ENCODE results near the gene MT3. TPM values are rescaled to one million over a fixed set of nuclear protein-coding genes. Genes with fewer than 3 reads are reported as not detected.

MT3 gene
- total and polyA plus RNA-seq, 2 of the 13 experiments (the other 11 are each of a cell fraction or from before 2014, with no cell fraction given), result not detected

DNA sequence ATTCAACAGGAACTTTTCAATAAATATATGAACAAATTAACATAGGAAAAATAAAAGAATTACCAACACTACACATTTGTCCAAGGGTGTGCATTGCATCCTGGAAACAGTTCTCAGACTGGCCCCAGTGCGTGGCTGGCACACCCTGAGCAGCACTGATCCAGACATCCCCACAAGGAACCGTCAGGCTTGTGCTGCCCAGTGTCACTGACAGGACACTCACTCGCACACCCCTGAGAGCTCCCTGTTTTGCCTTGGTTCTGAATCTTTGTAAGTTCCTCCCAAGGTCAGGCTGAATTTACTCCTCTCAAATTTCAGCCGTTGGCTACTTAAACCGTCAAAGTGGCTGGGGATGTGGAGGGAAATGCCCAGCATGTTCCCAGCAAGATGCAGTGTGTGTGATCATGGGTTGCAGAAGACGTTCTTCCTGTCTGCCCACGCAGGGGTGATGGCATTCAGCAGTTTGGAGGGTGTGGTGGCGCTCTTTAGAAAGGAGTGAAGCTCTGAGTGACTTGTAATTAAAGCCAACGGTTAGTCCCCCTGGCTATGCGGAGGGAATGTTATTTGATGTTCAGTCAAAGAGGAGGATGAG is 20.8 kb downstream of the MT3 start (continued):
- no peak for TF ChIP-seq PCBP1 (IDR thresholded peaks at IDR 0.05; ENCODE audit: borderline replicate concordance, low read depth, low read length)
- TF ChIP-seq TEAD3 (CRISPR knock-in tag; optimal IDR thresholded peaks at IDR 0.05; ENCODE audit: borderline replicate concordance), result peak; percentile 9
- TF ChIP-seq TRIM24 (CRISPR knock-in tag; IDR thresholded peaks at IDR 0.05), result no peak
- TF ChIP-seq MAFG (CRISPR knock-in tag; IDR thresholded peaks at IDR 0.05), result no peak
- TF ChIP-seq GPN1 (CRISPR knock-in tag; IDR thresholded peaks at IDR 0.05; ENCODE audit: borderline replicate concordance), result no peak
- TF ChIP-seq NR2C2 (CRISPR knock-in tag; IDR thresholded peaks at IDR 0.05; ENCODE audit: borderline replicate concordance), result no peak
- 0 out of 2 replicates have a peak, but pooled peaks have one; percentile 17 for TF ChIP-seq HOXA3 (CRISPR knock-in tag; IDR thresholded peaks at IDR 0.05)
- TF ChIP-seq FOXJ3 (CRISPR knock-in tag; IDR thresholded peaks at IDR 0.05; ENCODE audit: borderline replicate concordance), result no peak
- TF ChIP-seq KDM5B (CRISPR knock-in tag; IDR thresholded peaks at IDR 0.05; ENCODE audit: borderline replicate concordance), result no peak
- TF ChIP-seq, protein P1, sequence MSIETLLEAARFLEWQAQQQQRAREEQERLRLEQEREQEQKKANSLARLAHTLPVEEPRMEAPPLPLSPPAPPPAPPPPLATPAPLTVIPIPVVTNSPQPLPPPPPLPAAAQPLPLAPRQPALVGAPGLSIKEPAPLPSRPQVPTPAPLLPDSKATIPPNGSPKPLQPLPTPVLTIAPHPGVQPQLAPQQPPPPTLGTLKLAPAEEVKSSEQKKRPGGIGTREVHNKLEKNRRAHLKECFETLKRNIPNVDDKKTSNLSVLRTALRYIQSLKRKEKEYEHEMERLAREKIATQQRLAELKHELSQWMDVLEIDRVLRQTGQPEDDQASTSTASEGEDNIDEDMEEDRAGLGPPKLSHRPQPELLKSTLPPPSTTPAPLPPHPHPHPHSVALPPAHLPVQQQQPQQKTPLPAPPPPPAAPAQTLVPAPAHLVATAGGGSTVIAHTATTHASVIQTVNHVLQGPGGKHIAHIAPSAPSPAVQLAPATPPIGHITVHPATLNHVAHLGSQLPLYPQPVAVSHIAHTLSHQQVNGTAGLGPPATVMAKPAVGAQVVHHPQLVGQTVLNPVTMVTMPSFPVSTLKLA (IDR thresholded peaks at IDR 0.05), result no peak
- TF ChIP-seq HDAC6 (IDR thresholded peaks at IDR 0.05; ENCODE audit: low read depth, low read length), result no peak
- no peak for TF ChIP-seq ZNF644 (CRISPR knock-in tag; IDR thresholded peaks at IDR 0.05; ENCODE audit: low read depth)
- TF ChIP-seq GATAD2A (CRISPR knock-in tag; IDR thresholded peaks at IDR 0.05), result peak; percentile 26; the same call in 1 of the 2 replicates
- TF ChIP-seq ZNF563 (CRISPR knock-in tag; IDR thresholded peaks at IDR 0.05), result no peak
- TF ChIP-seq SMARCC2 (IDR thresholded peaks at IDR 0.05), result no peak
- TF ChIP-seq ZNF607 (CRISPR knock-in tag; IDR thresholded peaks at IDR 0.05; ENCODE audit: borderline replicate concordance), result no peak; the same call in 1 of the 2 replicates
- no peak for TF ChIP-seq ATF7 (IDR thresholded peaks at IDR 0.05)
- TF ChIP-seq ATF7 (CRISPR knock-in tag; IDR thresholded peaks at IDR 0.05), result peak; percentile 76; the same call in 1 of the 2 replicates
- TF ChIP-seq, protein P2, sequence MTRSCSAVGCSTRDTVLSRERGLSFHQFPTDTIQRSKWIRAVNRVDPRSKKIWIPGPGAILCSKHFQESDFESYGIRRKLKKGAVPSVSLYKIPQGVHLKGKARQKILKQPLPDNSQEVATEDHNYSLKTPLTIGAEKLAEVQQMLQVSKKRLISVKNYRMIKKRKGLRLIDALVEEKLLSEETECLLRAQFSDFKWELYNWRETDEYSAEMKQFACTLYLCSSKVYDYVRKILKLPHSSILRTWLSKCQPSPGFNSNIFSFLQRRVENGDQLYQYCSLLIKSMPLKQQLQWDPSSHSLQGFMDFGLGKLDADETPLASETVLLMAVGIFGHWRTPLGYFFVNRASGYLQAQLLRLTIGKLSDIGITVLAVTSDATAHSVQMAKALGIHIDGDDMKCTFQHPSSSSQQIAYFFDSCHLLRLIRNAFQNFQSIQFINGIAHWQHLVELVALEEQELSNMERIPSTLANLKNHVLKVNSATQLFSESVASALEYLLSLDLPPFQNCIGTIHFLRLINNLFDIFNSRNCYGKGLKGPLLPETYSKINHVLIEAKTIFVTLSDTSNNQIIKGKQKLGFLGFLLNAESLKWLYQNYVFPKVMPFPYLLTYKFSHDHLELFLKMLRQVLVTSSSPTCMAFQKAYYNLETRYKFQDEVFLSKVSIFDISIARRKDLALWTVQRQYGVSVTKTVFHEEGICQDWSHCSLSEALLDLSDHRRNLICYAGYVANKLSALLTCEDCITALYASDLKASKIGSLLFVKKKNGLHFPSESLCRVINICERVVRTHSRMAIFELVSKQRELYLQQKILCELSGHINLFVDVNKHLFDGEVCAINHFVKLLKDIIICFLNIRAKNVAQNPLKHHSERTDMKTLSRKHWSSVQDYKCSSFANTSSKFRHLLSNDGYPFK (CRISPR knock-in tag; IDR thresholded peaks at IDR 0.05; ENCODE audit: borderline replicate concordance), result 0 out of 2 replicates have a peak, but pooled peaks have one; percentile 49
- TF ChIP-seq ZNF160 (CRISPR knock-in tag; IDR thresholded peaks at IDR 0.05), result no peak
- TF ChIP-seq, protein P3, sequence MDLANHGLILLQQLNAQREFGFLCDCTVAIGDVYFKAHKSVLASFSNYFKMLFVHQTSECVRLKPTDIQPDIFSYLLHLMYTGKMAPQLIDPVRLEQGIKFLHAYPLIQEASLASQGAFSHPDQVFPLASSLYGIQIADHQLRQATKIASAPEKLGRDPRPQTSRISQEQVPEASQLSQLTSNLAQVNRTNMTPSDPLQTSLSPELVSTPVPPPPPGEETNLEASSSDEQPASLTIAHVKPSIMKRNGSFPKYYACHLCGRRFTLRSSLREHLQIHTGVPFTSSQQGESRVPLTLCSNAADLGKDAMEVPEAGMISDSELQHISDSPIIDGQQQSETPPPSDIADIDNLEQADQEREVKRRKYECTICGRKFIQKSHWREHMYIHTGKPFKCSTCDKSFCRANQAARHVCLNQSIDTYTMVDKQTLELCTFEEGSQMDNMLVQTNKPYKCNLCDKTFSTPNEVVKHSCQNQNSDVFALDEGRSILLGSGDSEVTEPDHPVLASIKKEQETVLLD (CRISPR knock-in tag; IDR thresholded peaks at IDR 0.05; ENCODE audit: low read depth), result no peak
- TF ChIP-seq, protein P4, sequence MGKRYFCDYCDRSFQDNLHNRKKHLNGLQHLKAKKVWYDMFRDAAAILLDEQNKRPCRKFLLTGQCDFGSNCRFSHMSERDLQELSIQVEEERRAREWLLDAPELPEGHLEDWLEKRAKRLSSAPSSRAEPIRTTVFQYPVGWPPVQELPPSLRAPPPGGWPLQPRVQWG (CRISPR knock-in tag; IDR thresholded peaks at IDR 0.05; ENCODE audit: borderline replicate concordance, low read depth), result no peak
- TF ChIP-seq ZNF772 (CRISPR knock-in tag; IDR thresholded peaks at IDR 0.05), result peak; percentile 43; the same call in 1 of the 2 replicates
- TF ChIP-seq, protein P5, sequence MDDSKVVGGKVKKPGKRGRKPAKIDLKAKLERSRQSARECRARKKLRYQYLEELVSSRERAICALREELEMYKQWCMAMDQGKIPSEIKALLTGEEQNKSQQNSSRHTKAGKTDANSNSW (CRISPR knock-in tag; IDR thresholded peaks at IDR 0.05; ENCODE audit: borderline replicate concordance), result no peak
- no peak for TF ChIP-seq RAD21 (CRISPR knock-in tag; IDR thresholded peaks at IDR 0.05)
- no peak for TF ChIP-seq RFX1 (IDR thresholded peaks at IDR 0.05)

Data from HepG2 (cell line).